Measurements from ENCODE around the gene SYNE2.
A peak's percentile ranks its signal among the peaks of the same experiment; 100 is the strongest.

Gene SYNE2

DNA sequence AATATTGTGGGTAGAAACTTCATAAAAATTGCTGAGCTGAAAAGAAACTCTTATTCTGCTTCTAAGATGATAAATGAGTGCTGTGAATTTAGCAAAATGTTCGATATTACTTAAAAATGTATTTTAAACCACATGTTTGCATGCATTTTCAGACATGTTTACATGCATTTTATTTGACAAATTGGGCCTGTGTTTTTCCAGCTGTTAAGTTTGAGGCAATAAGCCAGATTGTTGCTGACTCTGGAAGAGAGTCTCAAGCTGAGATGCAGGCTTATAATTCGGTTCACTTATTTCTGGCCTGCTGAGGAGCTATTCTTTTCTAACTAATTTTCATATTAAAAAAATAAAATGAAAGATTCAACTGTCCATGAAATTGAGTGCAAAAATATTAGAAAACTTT lies 110.1 kb downstream of the SYNE2 start:
- DNase-seq: no peak

DNA sequence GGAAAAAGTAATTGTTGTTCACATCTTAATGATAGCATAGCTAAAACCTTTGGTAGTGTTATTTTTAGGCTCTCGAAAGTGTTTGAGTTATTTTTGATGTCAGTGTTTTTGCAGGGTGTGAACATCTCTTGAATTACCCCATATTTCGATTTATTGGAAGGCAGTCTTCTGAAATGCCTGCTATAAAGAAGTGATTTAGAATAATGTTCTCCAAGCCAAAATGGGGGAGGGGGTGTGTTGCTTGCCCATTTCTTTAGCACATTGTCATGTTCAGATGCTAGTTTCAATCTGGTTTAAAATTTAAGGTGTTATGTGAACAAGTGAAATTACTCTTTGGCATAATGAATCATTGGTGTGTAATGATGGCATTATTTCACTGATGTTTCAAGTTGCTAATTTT lies 110.6 kb downstream of the SYNE2 start:
- no peak for DNase-seq

DNA sequence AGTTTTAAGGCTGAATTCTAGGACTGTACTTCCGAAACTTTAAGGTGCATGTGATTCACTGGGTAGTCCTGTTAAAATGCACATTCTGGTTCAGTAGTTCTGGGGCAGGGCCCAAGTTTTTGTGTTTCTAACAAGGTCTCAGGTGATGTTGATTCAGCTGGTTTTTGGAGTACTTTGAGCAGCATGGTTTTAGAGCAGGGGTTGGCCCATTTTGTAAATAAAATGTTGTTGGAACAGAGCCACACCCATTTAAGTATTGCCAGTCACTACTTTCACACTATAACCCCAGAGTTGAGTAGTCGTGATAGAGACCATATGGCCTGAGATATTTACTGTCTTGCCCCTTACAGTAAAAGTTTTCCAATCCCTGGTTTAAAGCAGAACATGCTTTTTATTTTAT lies 111.3 kb downstream of the SYNE2 start:
- DNase-seq: no peak

DNA sequence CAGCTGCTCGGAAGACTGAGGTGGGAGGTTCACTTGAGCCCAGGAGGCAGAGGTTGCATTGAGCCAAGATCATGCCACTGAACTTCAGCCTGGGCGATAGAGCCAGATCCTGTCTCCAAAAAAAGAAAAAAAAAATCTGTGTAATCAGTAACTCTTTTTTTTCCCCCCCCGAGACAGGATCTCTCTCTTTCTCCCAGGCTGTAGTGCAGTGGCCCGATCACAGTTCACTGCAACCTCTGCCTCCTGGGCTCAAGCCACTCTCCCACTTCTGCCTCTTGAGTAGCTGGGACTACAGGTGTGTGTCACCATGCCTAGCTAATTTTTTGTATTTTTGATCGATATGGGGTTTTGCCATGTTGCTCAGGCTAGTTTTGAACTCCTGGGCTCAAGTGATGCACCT lies 113.6 kb downstream of the SYNE2 start:
- no peak for DNase-seq

DNA sequence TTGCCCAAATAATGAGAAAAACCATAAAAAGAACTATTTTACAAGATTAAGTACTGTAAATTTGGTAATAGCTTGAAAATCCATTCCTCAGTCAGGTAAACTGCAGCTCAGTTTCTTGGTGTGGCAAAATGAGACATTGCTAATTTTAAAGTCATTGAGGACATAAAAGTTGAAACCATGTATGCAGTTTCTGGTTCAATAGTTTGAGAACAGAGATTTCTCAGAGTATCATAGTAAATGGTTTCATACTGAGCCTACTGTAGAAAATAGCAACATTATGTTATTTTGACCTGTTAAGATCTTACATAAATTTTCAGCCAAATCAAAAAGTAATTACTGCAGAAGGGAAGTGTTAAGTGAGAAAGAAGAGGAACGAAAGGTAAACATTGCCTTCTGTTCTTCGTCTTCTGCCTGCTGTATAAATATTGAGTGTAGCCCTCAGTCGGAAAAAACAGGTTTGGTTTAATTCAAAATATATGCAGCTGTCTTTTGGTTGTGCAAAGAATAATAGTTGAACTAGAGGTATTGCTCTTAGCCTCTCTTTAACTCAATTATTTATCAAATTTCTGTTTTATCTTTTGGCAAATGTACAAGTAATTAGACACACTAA lies 119.6 kb downstream of the SYNE2 start:
- no peak for DNase-seq

DNA sequence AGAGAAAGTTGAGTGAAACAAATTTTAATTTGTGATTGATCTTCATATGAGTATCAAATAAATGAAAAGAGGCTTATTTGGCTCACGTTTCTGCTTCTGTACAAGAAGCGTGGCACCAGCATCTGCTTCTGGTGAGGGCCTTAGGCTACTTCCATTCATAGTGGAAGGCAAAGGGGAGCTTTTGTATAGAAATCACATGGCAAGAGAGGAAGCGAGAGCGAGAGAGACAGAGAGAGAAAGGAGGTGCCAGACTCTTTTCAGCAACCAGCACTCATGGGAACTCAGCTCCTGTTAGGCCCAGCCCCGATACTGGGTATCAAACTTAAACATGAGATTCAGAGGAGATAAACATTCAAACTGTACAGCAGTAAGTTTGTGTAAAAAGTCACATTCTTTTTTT lies 121.4 kb downstream of the SYNE2 start:
- DNase-seq: no peak

DNA sequence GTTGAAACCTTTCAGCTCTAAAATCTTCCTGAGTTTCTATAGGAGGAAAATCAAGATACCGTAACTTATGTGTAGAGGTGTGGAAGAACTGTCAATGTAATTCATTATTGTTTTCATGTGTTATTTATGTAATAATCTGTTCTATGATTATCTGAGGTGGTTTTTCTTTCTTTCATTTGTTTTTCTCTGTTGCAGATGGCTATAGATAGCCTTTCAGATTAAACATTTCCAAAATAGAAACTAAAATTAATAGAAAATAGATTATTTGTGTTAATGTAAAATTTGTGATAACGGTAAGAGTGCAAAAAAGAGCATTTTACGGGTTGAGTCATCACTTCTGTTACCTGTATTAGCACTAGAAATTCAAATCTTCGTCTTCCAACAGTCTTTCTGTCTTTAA lies 128.8 kb downstream of the SYNE2 start:
- no peak for DNase-seq

DNA sequence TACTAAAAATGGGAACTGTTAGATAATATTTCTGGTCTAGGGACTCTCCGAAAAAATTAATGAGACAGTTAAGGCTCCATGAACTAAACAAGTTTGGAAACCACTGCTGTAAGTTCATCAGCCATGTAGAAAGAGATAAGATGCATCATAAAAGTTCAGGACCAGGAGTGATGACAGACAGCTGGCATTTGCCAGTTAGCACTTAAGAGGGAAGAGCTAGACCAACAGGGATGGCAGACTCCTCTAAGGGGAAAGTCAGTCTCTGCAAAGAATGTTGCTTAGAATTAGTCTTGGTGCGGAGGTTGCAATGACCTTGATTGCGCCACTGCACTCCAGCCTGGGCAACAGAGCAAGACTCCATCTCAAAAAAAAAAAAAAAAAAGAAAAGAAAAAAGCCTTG lies 129.4 kb downstream of the SYNE2 start:
- DNase-seq: no peak

DNA sequence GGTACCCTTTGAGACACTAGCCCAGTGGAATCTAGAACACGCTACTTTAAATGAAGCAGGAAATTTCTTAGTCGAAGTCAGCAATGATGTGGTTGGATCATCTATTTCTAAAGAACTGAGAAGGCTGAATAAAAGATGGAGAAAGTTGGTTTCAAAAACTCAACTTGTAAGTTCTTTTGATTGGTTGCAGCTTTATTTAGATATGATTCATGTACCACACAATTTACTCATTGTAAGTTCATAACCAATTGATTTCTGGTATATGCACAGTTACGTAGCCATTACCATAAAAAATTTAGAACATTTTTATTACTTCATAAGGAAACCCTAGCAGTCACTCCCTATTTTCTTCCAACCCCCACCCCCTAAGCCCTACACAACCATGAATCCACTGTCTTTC lies 129.8 kb downstream of the SYNE2 start:
- no peak for DNase-seq

DNA sequence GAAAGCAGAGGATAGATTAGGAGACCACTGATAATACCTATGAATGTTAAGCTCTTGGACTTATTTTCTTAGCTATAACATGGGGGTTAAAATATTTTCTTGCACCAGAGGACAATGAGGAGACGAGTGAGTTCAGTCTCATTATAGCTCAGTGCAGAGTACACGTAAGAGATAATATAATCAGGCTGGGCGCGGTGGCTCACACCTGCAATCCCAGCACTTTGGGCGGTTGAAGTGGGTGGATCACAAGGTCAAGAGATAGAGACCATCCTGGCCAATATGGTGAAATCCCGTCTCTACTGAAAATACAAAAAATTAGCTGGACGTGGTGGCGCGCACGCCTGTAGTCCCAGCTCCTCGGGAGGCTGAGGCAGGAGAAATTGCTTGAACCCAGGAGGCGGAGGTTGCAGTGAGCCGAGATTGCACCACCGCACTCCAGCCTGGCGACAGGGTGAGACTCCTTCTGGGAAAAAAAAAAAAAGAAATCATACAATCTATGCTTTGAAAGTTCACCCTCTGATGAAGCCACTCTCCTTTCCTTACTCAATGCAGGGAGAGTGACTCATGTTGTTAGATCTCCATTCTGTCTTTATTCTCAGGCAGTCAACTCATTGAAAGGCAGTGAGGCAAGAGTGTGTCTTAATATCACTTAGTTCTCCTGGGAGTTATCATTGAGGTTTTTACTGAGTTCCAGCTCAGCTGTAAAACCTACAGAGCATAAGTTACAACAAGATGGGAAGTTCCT lies 134.2 kb downstream of the SYNE2 start:
- peak; percentile 9 for DNase-seq

DNA sequence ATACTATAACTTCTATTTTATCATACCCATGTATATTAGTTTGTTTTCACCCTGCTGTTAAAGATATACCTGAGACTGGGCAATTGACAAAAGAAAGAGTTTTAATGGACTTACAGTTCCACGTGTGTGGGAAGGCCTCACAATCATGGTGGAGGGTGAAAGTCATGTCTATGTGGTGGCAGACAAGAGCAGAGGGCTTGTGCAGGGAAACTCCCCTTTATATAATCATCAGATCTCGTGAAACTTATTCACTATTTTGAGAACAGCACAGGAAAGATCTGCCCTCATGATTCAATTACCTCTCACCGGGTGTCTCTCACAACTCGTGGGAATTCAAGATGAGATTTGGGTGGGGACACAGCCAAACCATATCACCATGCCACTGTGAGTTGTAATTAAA lies 135.8 kb downstream of the SYNE2 start:
- no peak for DNase-seq

DNA sequence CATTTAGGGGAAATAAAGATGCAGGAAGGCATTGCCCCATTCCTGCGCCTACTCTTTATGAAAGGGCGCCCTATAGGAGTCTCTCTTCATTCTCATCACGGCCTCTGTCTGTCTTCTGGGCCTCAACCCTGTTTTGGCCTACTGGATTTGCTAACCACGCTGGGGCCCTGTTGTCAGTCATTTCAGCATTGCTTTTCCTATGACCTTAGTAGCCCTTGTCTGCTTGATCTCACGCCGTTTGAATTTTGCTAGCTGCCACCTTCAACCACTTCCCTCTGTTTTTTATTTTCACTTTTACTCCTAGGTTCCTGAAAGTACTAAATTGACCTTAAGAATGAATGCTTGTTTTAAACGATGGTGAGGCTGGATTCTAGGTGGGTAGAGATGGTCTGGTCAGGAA lies 139.0 kb downstream of the SYNE2 start:
- DNase-seq: peak; percentile 7

DNA sequence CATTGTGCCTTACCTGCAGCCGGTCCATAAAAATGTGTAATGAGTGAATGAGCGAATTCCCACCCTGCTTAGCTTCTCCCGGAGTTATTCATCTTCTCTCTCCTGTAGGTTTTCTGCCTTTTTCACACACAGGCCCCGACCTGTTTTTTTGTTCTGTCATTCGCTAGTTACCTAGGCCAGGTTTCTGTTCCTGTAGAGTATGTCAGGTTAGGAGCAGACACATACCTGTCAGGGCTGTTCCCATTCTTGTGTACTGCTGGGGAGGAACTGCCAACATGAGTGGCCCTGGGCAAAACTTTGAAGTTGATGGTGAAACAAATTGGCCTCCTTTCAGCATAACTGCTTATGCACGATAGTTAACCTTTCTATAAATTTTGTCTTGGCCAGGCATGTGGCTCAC lies 140.1 kb downstream of the SYNE2 start:
- DNase-seq: no peak

DNA sequence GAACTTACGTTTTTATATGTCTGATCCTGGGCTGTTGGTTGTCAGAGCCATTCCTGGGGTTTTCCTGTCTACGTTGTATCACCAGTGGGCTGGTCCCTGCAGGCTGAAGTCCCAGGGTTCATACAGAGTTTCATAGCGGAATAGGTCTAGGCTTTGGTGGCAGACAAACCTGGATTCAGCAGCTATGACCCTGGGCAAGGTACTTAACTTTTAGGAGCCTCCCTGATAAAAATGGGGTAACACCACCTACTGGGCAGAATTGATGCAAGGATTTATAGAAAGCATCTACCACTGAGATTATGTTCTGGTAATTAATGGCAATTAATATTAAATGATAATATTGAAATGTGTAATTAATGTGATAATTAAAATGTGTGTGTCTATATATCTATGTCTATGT lies 141.2 kb downstream of the SYNE2 start:
- DNase-seq: no peak

DNA sequence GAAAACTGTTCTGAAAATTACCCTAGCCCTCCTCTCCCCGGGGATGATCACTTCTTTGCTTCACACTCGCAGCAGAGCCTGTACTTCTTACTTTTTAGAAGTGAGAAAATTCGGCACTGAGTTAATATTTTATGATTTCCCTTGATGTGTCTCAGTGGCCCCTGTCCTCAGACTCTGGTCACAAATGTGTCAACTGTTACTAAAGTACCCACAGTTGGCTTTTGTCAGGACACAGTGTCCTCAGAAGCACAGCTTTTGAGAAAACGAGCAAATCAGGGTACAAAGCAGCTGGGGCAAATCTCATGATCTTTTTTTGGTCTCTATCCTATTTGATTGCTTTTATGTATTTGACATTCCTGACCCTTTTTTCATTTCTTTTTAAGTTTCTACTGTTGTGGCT lies 142.5 kb downstream of the SYNE2 start:
- no peak for DNase-seq

DNA sequence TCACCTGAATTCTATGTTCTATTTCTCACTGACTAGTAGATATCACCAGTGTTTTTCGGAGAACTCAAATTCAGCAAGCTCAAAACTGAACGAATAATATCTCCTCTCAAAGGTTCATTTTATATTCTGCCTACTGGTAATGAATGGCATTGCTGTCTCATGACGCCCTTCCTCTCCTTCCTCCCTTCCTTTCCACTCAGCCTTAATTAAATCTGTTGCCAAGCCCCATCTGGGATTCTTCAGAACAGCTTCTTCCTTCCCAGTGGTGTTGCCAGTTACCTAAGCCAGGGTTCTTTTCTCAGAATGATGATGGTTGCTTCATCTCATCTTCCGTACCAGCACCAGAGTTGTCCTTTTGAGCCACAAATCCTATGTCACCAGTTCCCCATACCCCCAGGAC lies 143.2 kb downstream of the SYNE2 start:
- no peak for DNase-seq

DNA sequence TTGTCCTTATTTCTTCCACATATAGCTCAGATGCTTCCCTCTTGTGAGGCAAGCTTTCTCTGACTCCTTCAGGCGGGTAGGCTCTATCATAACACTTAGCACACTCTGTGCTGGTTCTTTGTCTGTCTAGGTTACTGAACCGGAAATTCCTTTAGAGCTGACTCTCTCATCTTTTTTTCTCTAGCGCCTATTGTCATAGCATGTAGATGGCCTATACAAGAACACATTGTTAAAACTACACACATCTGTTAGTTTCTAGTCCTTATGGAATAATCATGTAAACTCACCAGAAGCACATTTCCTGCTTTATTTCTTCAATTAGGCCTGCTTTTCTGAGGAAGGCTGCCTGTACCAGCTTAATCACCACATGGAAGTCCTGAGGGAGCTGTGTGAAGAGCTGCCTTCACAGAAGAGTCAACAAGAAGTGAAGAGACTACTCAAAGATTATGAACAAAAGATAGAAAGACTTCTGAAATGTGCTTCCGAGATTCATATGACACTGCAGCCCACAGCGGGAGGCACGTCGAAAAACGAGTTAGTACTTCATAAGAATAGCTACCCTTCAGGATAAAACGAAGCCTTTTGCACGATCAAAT lies 143.9 kb downstream of the SYNE2 start:
- no peak for DNase-seq

DNA sequence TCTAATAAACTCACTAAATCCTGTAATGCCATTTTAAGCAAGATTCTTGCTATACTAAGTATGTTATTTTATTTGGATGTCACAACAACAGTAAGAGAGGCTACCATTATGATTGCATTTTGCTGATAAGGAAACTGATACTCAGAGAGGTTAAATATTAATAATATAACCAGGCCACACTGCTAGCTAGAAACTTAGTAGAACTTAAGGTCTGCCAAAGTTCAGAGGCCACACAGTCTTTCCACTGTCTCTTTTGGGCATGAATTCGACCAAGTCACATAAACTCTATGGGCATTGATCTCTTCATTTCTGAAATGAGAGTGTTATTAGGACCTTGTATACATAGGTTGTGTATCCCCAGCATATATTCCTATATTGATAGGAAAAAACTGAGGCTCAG lies 147.9 kb downstream of the SYNE2 start:
- DNase-seq: no peak

DNA sequence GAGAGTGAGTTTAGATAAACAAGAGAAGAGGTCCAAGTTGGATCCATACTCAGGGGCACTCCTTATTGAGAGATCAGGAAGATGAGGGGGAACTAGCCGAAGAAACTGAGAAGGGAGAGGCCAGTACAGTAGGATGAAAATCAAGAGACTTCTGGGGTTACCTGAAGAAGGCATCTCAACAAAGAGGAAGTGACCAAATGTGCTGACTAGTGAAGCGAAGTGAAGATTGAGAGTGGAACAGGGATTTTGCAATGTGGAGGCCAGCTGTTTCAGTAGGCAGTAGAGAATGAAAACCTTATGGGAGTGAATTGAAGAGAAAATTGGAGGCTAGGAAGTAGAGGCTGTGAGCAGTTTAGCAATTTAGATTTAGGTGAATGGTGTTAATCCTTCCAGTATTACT lies 153.0 kb downstream of the SYNE2 start:
- DNase-seq: no peak

DNA sequence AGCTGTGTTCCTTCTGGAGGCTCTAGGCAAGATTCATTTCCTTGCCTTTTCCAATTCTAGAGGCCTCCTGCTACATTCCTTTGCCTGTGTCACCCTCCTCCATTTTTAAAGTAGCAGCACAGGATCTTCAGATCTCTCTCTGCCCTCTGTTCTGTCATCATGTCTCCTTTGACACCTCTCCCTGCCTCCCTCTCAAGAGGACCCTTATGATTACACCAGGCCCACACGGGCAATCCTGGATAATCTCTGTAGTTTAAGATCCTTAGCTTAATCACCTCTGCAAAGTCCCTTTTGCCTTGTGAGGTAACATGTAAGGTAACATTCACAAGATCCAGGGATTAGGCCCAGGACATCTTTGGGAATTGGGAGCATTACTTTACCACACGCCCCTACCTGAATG lies 155.2 kb downstream of the SYNE2 start:
- no peak for DNase-seq

DNA sequence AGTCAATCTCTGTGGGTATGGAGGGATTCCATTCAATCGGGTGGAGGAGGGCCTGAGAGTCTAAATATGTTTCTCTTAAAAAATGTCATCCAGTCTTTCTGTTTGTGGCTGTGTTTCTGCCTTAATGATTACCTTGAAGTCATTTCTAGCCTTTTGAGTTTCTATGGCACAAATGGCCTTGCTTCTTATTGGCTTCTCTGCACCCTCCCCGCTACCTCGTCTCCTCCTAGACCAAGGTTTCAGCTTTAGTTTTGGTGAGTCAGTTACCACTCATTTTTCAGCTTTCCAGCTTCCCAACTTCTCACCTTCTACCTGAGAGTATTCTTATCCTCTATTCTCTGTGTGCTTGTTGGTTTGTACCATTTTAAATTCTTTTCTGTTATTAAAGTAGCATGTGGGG lies 159.2 kb downstream of the SYNE2 start:
- no peak for DNase-seq

DNA sequence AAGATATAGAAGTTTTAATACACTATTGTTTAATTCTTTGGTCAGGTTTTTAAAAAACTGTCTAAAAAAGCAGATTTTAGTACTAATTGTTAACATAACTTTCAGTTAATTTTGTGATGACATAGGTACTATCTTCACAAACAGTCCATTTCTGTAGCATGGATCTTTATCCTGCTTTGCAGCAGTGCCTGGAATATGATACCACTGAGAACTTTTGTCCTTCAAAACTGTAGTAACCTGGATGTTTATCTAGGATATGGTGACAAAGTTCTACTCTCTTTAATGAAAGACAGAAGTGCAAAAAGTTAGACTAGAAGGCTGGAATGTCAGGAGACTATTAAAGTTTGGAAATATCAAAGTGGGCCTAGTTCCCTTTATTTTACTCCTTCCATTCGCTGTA lies 159.9 kb downstream of the SYNE2 start:
- DNase-seq: no peak

DNA sequence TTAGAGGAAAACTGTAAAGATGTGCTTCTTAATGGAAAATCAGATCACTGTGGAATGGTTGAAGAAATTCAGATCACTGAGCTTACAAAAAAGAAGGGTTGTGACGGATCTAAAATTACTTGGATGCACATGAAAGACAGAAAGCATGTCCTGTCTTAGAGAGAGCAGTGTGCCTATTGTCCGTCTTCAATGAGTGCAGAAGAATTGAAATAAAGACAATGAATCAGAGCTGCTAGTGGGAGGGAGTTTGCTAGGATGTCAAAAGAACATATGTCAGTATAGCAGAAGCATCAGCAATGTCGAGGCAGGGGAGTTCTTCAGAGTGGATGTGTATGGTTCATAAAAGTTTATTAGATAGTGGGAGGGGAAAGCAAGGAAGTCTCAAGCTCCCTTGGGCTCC lies 172.7 kb downstream of the SYNE2 start:
- DNase-seq: no peak

DNA sequence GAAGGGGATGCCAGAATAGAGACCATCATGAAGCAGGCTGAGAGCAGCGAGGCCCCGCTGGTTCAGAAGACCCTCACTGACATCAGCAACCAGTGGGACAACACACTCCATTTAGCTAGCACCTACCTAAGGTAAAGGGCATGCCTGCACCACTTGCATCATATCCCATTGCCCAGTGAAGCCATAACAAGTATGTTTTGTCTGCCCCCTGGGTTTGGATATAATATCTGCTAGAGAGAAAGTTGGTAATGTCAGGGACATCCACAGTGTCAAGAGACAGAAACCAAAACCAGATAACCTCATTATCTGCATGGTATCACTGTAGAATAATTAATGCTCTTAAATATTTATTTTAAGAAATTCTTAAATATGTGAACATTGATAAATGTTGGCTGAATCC lies 173.8 kb downstream of the SYNE2 start:
- DNase-seq: no peak

DNA sequence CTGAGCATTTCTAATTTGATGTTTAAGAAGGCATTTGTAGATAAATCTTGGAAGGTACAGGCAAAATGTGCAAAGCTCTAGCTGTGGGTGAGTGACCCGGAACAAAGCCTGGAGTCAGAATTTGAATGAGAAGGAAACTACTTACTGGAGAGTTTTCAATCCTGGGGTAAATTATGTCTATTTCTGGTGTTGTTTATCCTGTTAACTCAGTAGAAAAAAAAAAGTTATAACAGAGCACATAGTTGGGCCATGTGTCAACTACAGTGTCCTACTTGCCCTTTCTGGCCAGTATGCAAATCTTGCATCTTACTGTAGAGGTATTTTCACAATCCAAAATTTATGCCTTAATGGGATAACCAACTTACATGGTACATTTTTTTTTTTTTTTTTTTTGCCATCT lies 182.3 kb downstream of the SYNE2 start:
- no peak for DNase-seq
